Common myeloid progenitor, CD34-positive (primary cell): Measurements from ENCODE around the gene VTI1A.

Experiments used
- CTCF ChIA-PET: fragments of 350-600 bp; sonication (Branson Sonifier 250); formaldehyde crosslinking; loops from one replicate; lab custom pipeline; 2021; ENCODE audit warnings: antibody characterized with exemption; lab: Charles Lee
- POLR2A ChIA-PET: fragments of 350-600 bp; sonication (Branson Sonifier 250); formaldehyde crosslinking; loops from one replicate; lab custom pipeline; 2021; ENCODE audit warnings: antibody characterized with exemption; lab: Charles Lee
- DNase-seq, 3 donors: peaks; one replicate each; pipeline versions ENCODE4 v3.0.0 to v3.0.0-alpha.2; 2013
- H3K27ac ChIP-seq, 2 experiments: 1 replicate in 1 of 2; 2 replicates in 1 of 2; pipeline ENCODE4 v1.7.0; 2013; ENCODE audit warnings: inconsistent platforms in 2 of 2, low read length in 2 of 2, mild to moderate bottlenecking in 2 of 2, low read depth in 1 of 2, moderate library complexity in 1 of 2; ENCODE audit not compliant: severe bottlenecking in 2 of 2, insufficient read depth in 1 of 2, poor library complexity in 1 of 2
- H3K27me3 ChIP-seq, 5 experiments: replicated peaks in 2 of 5; 1 replicate in 3 of 5; 2 replicates in 2 of 5; pipeline versions ENCODE4 v1.6.1 to v1.7.0; 2013; ENCODE audit warnings: low read length in 4 of 5, mild to moderate bottlenecking in 2 of 5, moderate library complexity in 2 of 5, inconsistent platforms in 1 of 5; ENCODE audit not compliant: insufficient read depth in 5 of 5, control insufficient read depth in 4 of 5
- H3K36me3 ChIP-seq, 4 experiments: 1 replicate in 2 of 4; 2 replicates in 2 of 4; pipeline versions ENCODE4 v1.6.1 to v1.7.0; 2013; ENCODE audit warnings: low read length in 3 of 4, control low read depth in 1 of 4, mild to moderate bottlenecking in 1 of 4; ENCODE audit not compliant: control insufficient read depth in 4 of 4, insufficient read depth in 4 of 4
- H3K4me1 ChIP-seq, 4 experiments: 1 replicate in 3 of 4; 2 replicates in 1 of 4; pipeline versions ENCODE4 v1.6.1 to v1.7.1; 2013; ENCODE audit warnings: low read length in 3 of 4, mild to moderate bottlenecking in 3 of 4, control low read depth in 1 of 4, inconsistent platforms in 1 of 4, moderate library complexity in 1 of 4; ENCODE audit not compliant: control insufficient read depth in 4 of 4, insufficient read depth in 4 of 4; ENCODE audit errors: control extremely low read depth in 1 of 4
- H3K4me3 ChIP-seq, 7 experiments: 1 replicate in 4 of 7; 2 replicates in 3 of 7; pipeline versions ENCODE4 v1.5.1 to v1.7.0; 2013; ENCODE audit warnings: mild to moderate bottlenecking in 7 of 7, low read length in 6 of 7, moderate library complexity in 6 of 7, inconsistent platforms in 2 of 7, low read depth in 2 of 7, control low read depth in 1 of 7; ENCODE audit not compliant: insufficient read depth in 4 of 7, control insufficient read depth in 1 of 7; ENCODE audit errors: extremely low read depth in 1 of 7
- H3K9me3 ChIP-seq, 5 experiments: 1 replicate in 4 of 5; 2 replicates in 1 of 5; pipeline versions ENCODE4 v1.6.1 to v1.7.1; 2013; ENCODE audit warnings: low read length in 4 of 5, mild to moderate bottlenecking in 2 of 5, inconsistent platforms in 1 of 5, low read depth in 1 of 5, moderate library complexity in 1 of 5; ENCODE audit not compliant: control insufficient read depth in 4 of 5, insufficient read depth in 2 of 5; ENCODE audit errors: control extremely low read depth in 1 of 5
- WGBS: methylation state at CpG from one replicate; pipeline ENCODE4 v1.1.5; 2013; ENCODE audit not compliant: insufficient coverage; 5-methylcytosine and 5-hydroxymethylcytosine counted together

VTI1A gene

DNA sequence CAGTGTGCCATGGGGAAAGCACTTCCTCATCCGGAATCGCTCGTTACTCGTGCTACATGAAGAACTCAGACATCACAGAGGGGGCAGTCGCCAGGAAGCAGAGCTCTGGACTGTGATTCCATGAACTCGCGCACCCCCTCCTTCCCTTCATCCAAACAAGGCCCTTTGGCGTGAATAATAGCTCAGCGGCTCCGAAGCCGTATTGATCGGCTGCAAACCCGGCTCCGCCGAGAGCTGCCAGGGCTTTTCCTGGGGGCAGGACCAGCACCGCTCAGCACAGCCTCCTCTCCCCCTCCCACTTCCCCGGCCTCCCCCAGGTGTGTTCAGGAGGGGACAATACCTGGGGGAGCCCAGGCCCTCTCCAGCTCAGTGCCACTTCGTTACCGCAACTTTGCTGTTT lies 374.0 kb downstream of the VTI1A start:
- CTCF ChIA-PET = no interaction called here
- H3K4me1 ChIP-seq = peaks cover under 1 to 5% (median 2%) of the 10 kb centered on the region in 4 experiments
- DNase-seq = no peak
- WGBS = over 99% methylated on average over 18 of the region's 19 CpGs
- POLR2A ChIA-PET = no interaction called here
- no peaks in the 10 kb centered on the region for H3K27me3 ChIP-seq
- no peak overlapping the region for H3K27ac ChIP-seq
- H3K4me3 ChIP-seq = no peak overlapping the region
- peaks cover 0 to 12% (median 1%) of the 10 kb centered on the region in 4 experiments for H3K36me3 ChIP-seq
- H3K9me3 ChIP-seq = no peaks in the 10 kb centered on the region

GRCh38 chr10:112821663-112822062 lies 374.6 kb downstream of the VTI1A start:
- no peak for DNase-seq
- Histone ChIP-seq H3K36me3 (peaks cover 0 to 8% (median 1%) of the 10 kb centered on the region in 4 experiments), H3K4me1 (peaks cover 0 to 2% (median under 1%) of the 10 kb centered on the region in 4 experiments), H3K4me3 (no peak overlapping the region), H3K9me3 (no peaks in the 10 kb centered on the region), H3K27ac (no peak overlapping the region), H3K27me3 (no peaks in the 10 kb centered on the region)
- 94% methylated on average over 7 of the region's 7 CpGs for WGBS
- ChIA-PET CTCF (no interaction called here), POLR2A (no interaction called here)

- CTCF ChIA-PET = no interaction called here
- Histone ChIP-seq H3K27ac (no peak overlapping the region), H3K4me1 (peaks cover 0 to 2% (median under 1%) of the 10 kb centered on the region in 4 experiments), H3K9me3 (no peaks in the 10 kb centered on the region), H3K36me3 (peaks cover 0 to 3% (median 0%) of the 10 kb centered on the region in 4 experiments), H3K4me3 (no peak overlapping the region), H3K27me3 (no peaks in the 10 kb centered on the region)
- 100% methylated on average over 5 of the region's 5 CpGs for WGBS
- DNase-seq = no peak
- POLR2A ChIA-PET = no interaction called here
These were observed 376.0 kb downstream of the VTI1A start for GRCh38 chr10:112823007-112823406.

GRCh38 chr10:112823604-112824003 lies 376.6 kb downstream of the VTI1A start:
- Histone ChIP-seq H3K27ac (no peak overlapping the region), H3K4me3 (no peak overlapping the region), H3K27me3 (no peaks in the 10 kb centered on the region), H3K36me3 (peaks cover 0 to 3% (median 0%) of the 10 kb centered on the region in 4 experiments), H3K9me3 (no peaks in the 10 kb centered on the region), H3K4me1 (peaks cover 0 to 2% (median under 1%) of the 10 kb centered on the region in 4 experiments)
- CTCF ChIA-PET = interaction anchor here (0.5 kb wide), 1 partner anchor 135 kb away, joined by 3 read pairs; no protein-coding TSS in a partner anchor
- no peak for DNase-seq
- POLR2A ChIA-PET = no interaction called here
- 93% methylated on average over 7 of the region's 7 CpGs for WGBS

GRCh38 chr10:112826018-112826697 lies 379.1 kb downstream of the VTI1A start:
- H3K9me3 ChIP-seq = no peaks in the 10 kb centered on the region
- no peaks in the 10 kb centered on the region for H3K36me3 ChIP-seq
- no peak for DNase-seq
- H3K27me3 ChIP-seq = no peaks in the 10 kb centered on the region
- WGBS = 35% methylated on average over 7 of the region's 7 CpGs
- POLR2A ChIA-PET = no interaction called here
- H3K4me3 ChIP-seq = no peak overlapping the region
- H3K27ac ChIP-seq = no peak overlapping the region
- H3K4me1 ChIP-seq = peaks cover 0 to 2% (median under 1%) of the 10 kb centered on the region in 4 experiments
- CTCF ChIA-PET = no interaction called here

DNA sequence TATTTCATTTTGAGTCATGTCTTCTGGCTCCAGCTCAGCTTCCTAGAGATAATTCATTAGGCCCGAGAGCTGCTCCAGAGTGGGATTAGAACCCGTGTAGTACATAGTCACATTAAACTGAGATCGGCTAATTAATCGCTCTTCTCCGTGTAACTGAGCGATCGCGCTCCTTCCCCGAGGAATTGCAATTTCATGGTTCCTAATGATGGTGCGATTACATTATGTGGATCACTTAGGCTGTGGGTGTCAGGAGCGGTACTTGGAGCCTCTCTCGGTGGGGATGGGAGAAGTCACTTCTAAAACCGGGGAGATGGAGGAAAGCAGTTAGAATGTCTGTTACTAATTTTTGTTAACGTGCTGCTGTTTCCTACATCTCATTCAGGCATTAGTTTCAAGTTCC lies 380.1 kb downstream of the VTI1A start:
- peaks cover 0 to 2% (median under 1%) of the 10 kb centered on the region in 4 experiments for H3K4me1 ChIP-seq
- no peaks in the 10 kb centered on the region for H3K36me3 ChIP-seq
- no peak overlapping the region for H3K27ac ChIP-seq
- H3K27me3 ChIP-seq = no peaks in the 10 kb centered on the region
- POLR2A ChIA-PET = no interaction called here
- H3K9me3 ChIP-seq = no peaks in the 10 kb centered on the region
- no peak overlapping the region for H3K4me3 ChIP-seq
- CTCF ChIA-PET = no interaction called here
- DNase-seq = no peak
- 98% methylated on average over 13 of the region's 14 CpGs for WGBS

DNA sequence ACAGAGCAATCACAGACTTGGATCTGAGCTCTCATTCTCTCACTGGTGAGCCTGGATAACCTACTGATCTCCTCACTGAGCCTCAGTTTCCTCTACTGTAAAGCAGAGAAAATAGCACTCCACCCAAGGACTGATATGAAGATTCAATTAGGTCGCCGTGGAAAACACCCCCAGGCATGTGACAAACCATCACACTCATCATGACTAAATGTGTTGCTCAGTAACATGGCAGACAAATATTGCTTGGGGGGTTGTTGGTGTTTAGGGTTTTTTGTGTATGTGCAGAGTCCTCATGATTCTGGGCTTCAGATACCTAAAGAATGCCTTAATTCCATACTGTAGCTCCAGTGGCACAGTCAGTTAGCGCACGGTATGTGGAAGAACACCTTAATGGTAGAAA lies 380.9 kb downstream of the VTI1A start:
- WGBS = 100% methylated on average over 2 of the region's 4 CpGs
- Histone ChIP-seq H3K4me1 (peaks cover 0 to 2% (median under 1%) of the 10 kb centered on the region in 4 experiments), H3K4me3 (no peak overlapping the region), H3K9me3 (no peaks in the 10 kb centered on the region), H3K27ac (no peak overlapping the region), H3K27me3 (no peaks in the 10 kb centered on the region), H3K36me3 (no peaks in the 10 kb centered on the region)
- no peak for DNase-seq
- ChIA-PET POLR2A (no interaction called here), CTCF (no interaction called here)
